Hepatocyte (in vitro differentiated cells): Measurements from ENCODE around the gene SV2C.

Experiments used
- EZH2 ChIP-seq: fragments of 200-600 bp; sonication (generic); IDR thresholded peaks from 2 replicates; pipeline ENCODE4 v1.6.1; 2016; ENCODE audit warnings: antibody characterized with exemption, mild to moderate bottlenecking, borderline replicate concordance
- EZH2phosphoT487 ChIP-seq: fragments of 200-600 bp; sonication (generic); IDR thresholded peaks from one replicate; pipeline ENCODE4 v1.6.1; 2018; ENCODE audit warnings: antibody characterized with exemption, mild to moderate bottlenecking, low read depth, moderate library complexity; ENCODE audit not compliant: unreplicated experiment, severe bottlenecking
- TF ChIP-seq, protein P1 (sequence below): fragments of 200-600 bp; sonication (generic); IDR thresholded peaks from 2 replicates; pipeline ENCODE4 v1.5.1; 2016; ENCODE audit warnings: antibody characterized with exemption, mild to moderate bottlenecking; ENCODE audit not compliant: poor library complexity

DNA sequence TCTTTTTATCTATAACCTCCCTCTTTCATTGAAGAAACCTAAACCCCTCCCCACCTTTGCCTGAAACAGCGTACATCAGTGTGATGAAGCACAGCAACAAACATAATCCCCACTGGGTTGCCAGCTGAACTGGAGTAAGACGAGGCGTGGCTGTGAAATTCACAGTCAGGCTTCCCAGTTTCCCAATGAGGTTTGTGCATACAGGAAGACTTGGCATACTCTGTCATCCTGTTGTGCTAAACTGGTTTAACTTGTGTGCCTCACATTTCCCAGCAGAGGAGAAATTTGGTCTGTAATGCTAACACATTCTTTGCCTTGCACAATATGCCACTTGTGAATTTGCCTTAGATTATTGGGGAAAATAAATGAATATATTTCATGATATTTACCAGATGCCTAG is 121.5 kb downstream of the SV2C start:
- TF ChIP-seq, protein P1, sequence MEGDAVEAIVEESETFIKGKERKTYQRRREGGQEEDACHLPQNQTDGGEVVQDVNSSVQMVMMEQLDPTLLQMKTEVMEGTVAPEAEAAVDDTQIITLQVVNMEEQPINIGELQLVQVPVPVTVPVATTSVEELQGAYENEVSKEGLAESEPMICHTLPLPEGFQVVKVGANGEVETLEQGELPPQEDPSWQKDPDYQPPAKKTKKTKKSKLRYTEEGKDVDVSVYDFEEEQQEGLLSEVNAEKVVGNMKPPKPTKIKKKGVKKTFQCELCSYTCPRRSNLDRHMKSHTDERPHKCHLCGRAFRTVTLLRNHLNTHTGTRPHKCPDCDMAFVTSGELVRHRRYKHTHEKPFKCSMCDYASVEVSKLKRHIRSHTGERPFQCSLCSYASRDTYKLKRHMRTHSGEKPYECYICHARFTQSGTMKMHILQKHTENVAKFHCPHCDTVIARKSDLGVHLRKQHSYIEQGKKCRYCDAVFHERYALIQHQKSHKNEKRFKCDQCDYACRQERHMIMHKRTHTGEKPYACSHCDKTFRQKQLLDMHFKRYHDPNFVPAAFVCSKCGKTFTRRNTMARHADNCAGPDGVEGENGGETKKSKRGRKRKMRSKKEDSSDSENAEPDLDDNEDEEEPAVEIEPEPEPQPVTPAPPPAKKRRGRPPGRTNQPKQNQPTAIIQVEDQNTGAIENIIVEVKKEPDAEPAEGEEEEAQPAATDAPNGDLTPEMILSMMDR, result no peak
- no peak for TF ChIP-seq EZH2
- no peak for TF ChIP-seq EZH2phosphoT487
